Natural killer cell treated with Interleukin-12 subunit alpha and Interleukin-12 subunit beta and Interleukin-15 and Interleukin-18, amount 100 ng/mL, for 72 hours (primary cell): ENCODE measurements around the gene TBC1D21. TPM values are rescaled to one million over a fixed set of nuclear protein-coding genes. Genes with fewer than 3 reads are reported as not detected.

Experiments
- ATAC-seq, 2 donors: fragments of 150-1000 bp; cut with Tn5 transposase in 1 of 2; sonication (Bioruptor Pico), chemical (Tn5 transposase) in 1 of 2; 2 replicates each; pipeline ENCODE4 v1.10.0; 2021
- DNase-seq: peaks from one replicate; pipeline ENCODE4 v3.0.0; 2022; ENCODE audit warnings: low spot score
- H3K27ac Mint-ChIP-seq, 2 donors: 1 replicate in 1 of 2; 2 replicates in 1 of 2; pipeline ENCODE4 v1.8.0; 2022; ENCODE audit warnings: mixed read lengths in 2 of 2, mild to moderate bottlenecking in 1 of 2, moderate library complexity in 1 of 2
- H3K27me3 Mint-ChIP-seq, 2 donors: 1 replicate in 1 of 2; 2 replicates in 1 of 2; pipeline ENCODE4 v1.8.0; 2022; ENCODE audit warnings: mixed read lengths in 2 of 2
- H3K36me3 Mint-ChIP-seq: one replicate; pipeline ENCODE4 v1.8.0; 2022; ENCODE audit warnings: mixed read lengths
- H3K4me1 Mint-ChIP-seq, 2 donors: 1 replicate in 1 of 2; 2 replicates in 1 of 2; pipeline ENCODE4 v1.8.0; 2022; ENCODE audit warnings: low read depth in 2 of 2, mixed read lengths in 2 of 2, mild to moderate bottlenecking in 1 of 2
- H3K4me3 Mint-ChIP-seq: one replicate; pipeline ENCODE4 v1.8.0; 2022; ENCODE audit warnings: mixed read lengths
- H3K9me3 Mint-ChIP-seq: 2 replicates; pipeline ENCODE4 v1.8.0; 2022; ENCODE audit warnings: mixed read lengths
- total RNA-seq, 2 donors: library from RNA; stranded (reverse); gene quantifications; one replicate each; pipeline ENCODE4 v1.2.3, GENCODE V29; 2022

Gene TBC1D21
- total RNA-seq, 2 donors from 2014 or later: not detected

DNA sequence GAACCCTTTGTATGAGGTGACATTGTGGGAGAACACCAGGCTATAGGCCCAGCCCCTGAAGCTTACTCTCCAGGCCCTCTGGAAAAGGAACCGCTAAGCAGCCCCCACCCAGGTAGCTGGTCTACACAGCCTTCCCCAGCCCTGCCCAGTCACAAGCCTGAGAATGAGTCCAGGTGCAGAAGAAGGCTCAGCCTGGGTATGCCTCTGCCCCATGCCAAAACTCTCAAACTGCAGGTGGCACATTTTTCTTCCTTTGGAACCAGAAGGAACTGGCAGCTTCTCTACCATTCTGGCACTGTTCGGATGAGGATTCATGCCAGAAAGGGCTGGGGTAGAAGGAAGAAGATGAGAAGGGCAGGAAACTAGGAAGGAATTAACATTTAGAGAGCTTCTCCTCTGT, 23.7 kb upstream of the TBC1D21 start:
- H3K27me3 Mint-ChIP-seq: peaks cover 17 to 21% of the 10 kb centered on the region in 2 donors
- no peak for DNase-seq
- no peak for ATAC-seq
- no peaks in the 10 kb centered on the region for H3K9me3 Mint-ChIP-seq
- H3K4me3 Mint-ChIP-seq: no peak overlapping the region
- no peaks in the 10 kb centered on the region for H3K36me3 Mint-ChIP-seq
- H3K4me1 Mint-ChIP-seq: no peaks in the 10 kb centered on the region
- no peak overlapping the region for H3K27ac Mint-ChIP-seq

DNA sequence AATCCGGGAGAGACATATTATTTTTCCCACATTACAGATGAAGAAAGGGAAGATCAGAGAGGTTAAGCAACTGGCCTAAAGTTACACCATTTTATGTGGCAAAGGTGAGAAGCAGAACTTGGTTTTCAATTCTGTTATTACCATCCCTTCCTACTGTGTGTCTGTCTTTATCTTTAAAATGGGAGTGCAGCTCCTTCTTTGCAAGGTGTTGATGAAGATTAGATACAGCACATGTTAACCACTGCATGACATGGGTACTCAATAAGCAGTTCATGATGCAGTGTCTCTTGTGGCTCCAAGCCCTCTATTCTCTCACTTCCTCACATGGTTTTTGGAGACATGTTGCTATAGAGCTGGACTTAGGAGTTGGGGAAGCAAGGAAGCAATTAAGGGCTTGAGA, 23.1 kb upstream of the TBC1D21 start:
- ATAC-seq (no peak), DNase-seq (no peak)
- Mint-ChIP-seq H3K27me3 (peaks cover 22 to 23% of the 10 kb centered on the region in 2 donors), H3K4me3 (no peak overlapping the region), H3K36me3 (no peaks in the 10 kb centered on the region), H3K27ac (no peak overlapping the region), H3K4me1 (no peaks in the 10 kb centered on the region), H3K9me3 (no peaks in the 10 kb centered on the region)

- H3K4me1 Mint-ChIP-seq: no peaks in the 10 kb centered on the region
- no peaks in the 10 kb centered on the region for H3K9me3 Mint-ChIP-seq
- no peaks in the 10 kb centered on the region for H3K36me3 Mint-ChIP-seq
- ATAC-seq (no peak), DNase-seq (no peak)
- no peak overlapping the region for H3K27ac Mint-ChIP-seq
- no peak overlapping the region for H3K4me3 Mint-ChIP-seq
- H3K27me3 Mint-ChIP-seq: peaks cover 20 to 27% of the 10 kb centered on the region in 2 donors
These were observed 21.7 kb upstream of the TBC1D21 start for GRCh38 chr15:73851689-73852088.

GRCh38 chr15:73852507-73852906, 20.9 kb upstream of the TBC1D21 start:
- DNase-seq: no peak
- Mint-ChIP-seq H3K36me3 (no peaks in the 10 kb centered on the region), H3K9me3 (no peaks in the 10 kb centered on the region), H3K27ac (no peak overlapping the region), H3K27me3 (peaks cover 22 to 32% of the 10 kb centered on the region in 2 donors), H3K4me3 (no peak overlapping the region), H3K4me1 (no peaks in the 10 kb centered on the region)
- no peak for ATAC-seq

- H3K36me3 Mint-ChIP-seq: no peaks in the 10 kb centered on the region
- ATAC-seq: no peak
- peaks cover 24 to 43% of the 10 kb centered on the region in 2 donors for H3K27me3 Mint-ChIP-seq
- H3K4me3 Mint-ChIP-seq: no peak overlapping the region
- H3K9me3 Mint-ChIP-seq: no peaks in the 10 kb centered on the region
- no peak for DNase-seq
- H3K4me1 Mint-ChIP-seq: no peaks in the 10 kb centered on the region
- H3K27ac Mint-ChIP-seq: no peak overlapping the region
These were observed 19.1 kb upstream of the TBC1D21 start for GRCh38 chr15:73854265-73854664.

GRCh38 chr15:73856458-73857192, 16.7 kb upstream of the TBC1D21 start:
- H3K36me3 Mint-ChIP-seq: no peaks in the 10 kb centered on the region
- no peak overlapping the region for H3K4me3 Mint-ChIP-seq
- no peak for ATAC-seq
- no peak for DNase-seq
- H3K4me1 Mint-ChIP-seq: no peaks in the 10 kb centered on the region
- no peaks in the 10 kb centered on the region for H3K9me3 Mint-ChIP-seq
- H3K27me3 Mint-ChIP-seq: peaks cover 27 to 43% of the 10 kb centered on the region in 2 donors
- H3K27ac Mint-ChIP-seq: no peak overlapping the region

DNA sequence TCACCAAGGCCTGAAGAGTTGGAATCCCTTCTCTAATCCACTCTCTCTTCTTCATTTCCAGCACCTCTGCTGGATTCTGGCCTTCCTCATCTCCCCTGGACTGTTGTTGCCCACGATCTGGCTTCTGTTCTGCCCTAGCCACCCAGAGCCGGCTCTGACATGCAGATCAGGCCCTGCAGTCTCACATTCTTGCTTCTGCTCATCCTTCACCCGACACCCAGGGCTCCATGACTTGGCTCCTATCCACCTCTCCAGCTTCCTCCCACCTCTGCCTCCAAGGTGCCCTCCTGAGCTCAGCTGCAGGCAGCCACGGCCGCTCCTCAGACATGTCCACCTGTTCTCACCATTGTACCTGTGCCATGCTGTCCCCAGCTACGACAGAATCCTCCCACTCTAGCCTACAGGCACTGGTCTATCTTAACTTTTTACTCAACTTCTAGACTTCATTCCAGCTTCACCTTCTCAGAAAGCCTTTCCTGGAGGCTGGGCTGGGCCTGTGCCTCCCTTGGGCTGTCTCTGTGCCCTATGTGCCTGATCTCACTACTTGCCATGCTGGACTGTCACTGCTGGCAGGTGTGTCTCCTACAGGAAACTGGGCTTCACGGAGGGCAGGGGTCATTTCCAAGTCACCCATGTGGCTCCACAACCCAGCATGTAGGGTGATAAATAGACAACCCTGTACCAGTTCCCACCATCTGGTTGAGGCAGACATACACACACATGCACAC, 16.0 kb upstream of the TBC1D21 start:
- ATAC-seq (no peak), DNase-seq (no peak)
- Mint-ChIP-seq H3K4me1 (no peaks in the 10 kb centered on the region), H3K27me3 (peaks cover 29 to 45% of the 10 kb centered on the region in 2 donors), H3K27ac (no peak overlapping the region), H3K4me3 (no peak overlapping the region), H3K36me3 (no peaks in the 10 kb centered on the region), H3K9me3 (no peaks in the 10 kb centered on the region)

DNA sequence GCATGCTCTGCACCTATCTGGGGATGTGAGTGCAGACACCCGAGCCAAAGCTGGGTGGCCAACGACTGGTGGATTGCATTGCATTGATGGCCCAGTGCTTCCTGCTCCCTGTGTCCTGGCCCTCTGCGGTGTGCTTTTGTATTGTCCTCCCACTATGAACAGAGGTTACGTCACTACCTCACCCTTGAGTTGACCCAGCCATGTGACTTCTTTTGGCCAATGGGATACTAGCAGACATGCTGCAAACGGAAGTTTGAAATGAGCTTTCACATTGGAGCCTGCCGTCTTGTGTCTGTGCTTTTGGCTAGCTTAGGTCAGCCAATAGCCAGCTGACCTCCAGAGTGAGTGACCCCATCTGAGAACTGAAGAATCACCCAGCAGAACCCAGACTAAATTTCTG, 15.3 kb upstream of the TBC1D21 start:
- ATAC-seq: no peak
- DNase-seq: no peak
- Mint-ChIP-seq H3K4me1 (no peaks in the 10 kb centered on the region), H3K4me3 (no peak overlapping the region), H3K27me3 (peaks cover 27 to 45% of the 10 kb centered on the region in 2 donors), H3K27ac (no peak overlapping the region), H3K9me3 (no peaks in the 10 kb centered on the region), H3K36me3 (no peaks in the 10 kb centered on the region)

DNA sequence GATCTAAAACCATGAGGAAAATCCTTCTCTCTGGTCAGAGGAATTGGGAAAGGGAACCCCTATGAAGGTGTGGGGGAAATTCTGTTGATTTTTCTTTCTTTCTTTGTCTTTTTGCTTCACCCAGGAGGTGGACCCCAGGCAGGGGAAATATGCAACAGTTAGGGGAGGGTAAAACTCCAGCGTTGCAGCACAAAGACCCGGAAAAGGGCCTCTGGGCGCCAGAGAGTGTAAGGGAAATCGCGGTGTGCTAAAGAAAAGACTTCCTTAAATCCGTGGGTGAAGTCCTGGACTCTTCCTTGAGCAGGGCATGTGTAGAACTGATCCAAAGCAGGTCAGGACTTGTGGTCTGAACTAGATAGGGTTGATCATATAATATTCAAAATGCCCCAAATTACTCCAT, 11.1 kb upstream of the TBC1D21 start:
- Mint-ChIP-seq H3K27ac (no peak overlapping the region), H3K27me3 (peaks cover 36 to 58% of the 10 kb centered on the region in 2 donors), H3K4me1 (no peaks in the 10 kb centered on the region), H3K4me3 (no peak overlapping the region), H3K9me3 (no peaks in the 10 kb centered on the region), H3K36me3 (no peaks in the 10 kb centered on the region)
- ATAC-seq (no peak), DNase-seq (no peak)

DNA sequence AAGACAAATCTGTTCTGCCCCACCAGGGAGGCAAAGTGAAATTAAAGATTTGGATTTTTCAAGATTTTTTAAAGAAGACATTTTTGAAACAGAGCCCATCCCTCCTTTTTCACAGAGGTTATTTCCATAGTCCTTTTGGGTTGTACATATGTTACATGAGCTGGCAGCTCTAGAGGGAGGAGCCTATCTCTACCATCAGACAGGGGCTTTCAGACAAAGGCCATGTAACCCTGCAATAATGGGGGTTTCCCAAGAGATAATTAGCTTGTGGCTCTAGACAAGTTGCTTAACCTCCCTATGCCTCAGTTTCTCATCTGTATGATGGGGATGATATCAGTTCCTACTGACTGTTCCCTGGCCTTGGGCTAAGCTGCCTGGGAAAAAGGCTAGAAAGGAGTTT, 8.0 kb upstream of the TBC1D21 start:
- Mint-ChIP-seq H3K36me3 (no peaks in the 10 kb centered on the region), H3K27ac (no peak overlapping the region), H3K4me1 (no peaks in the 10 kb centered on the region), H3K9me3 (no peaks in the 10 kb centered on the region), H3K27me3 (peaks cover 33 to 51% of the 10 kb centered on the region in 2 donors), H3K4me3 (no peak overlapping the region)
- ATAC-seq (no peak), DNase-seq (no peak)

DNA sequence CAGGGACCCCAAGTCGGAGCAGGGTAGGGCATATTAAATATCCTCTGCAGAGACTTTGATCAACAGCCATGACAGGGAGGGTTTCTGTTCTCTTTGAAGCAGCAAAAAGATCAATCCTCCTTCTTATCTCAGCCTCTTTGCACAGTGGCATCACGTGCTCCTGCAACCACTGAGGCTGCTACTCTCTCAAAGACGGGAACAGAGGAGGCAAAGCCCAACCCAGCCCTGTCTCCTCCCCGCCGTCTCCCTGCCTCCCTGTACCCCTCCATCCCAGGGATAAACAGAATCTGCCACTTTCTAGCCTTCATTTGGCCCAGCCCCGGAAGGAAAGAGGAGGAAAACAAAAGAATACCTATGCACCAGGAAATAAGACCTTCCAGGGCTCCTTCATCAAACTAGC, 7.5 kb upstream of the TBC1D21 start:
- no peak overlapping the region for H3K27ac Mint-ChIP-seq
- H3K4me3 Mint-ChIP-seq: no peak overlapping the region
- no peaks in the 10 kb centered on the region for H3K36me3 Mint-ChIP-seq
- DNase-seq: no peak
- H3K27me3 Mint-ChIP-seq: peaks cover 34 to 55% of the 10 kb centered on the region in 2 donors
- H3K9me3 Mint-ChIP-seq: no peaks in the 10 kb centered on the region
- ATAC-seq: peak in 1 of 2 donors; percentile 16
- H3K4me1 Mint-ChIP-seq: no peaks in the 10 kb centered on the region

- Mint-ChIP-seq H3K4me3 (no peak overlapping the region), H3K9me3 (no peaks in the 10 kb centered on the region), H3K27me3 (peaks cover 38 to 55% of the 10 kb centered on the region in 2 donors), H3K27ac (no peak overlapping the region), H3K4me1 (no peaks in the 10 kb centered on the region), H3K36me3 (no peaks in the 10 kb centered on the region)
- ATAC-seq (no peak), DNase-seq (no peak)
These were observed 6.9 kb upstream of the TBC1D21 start for GRCh38 chr15:73866481-73866880.

DNA sequence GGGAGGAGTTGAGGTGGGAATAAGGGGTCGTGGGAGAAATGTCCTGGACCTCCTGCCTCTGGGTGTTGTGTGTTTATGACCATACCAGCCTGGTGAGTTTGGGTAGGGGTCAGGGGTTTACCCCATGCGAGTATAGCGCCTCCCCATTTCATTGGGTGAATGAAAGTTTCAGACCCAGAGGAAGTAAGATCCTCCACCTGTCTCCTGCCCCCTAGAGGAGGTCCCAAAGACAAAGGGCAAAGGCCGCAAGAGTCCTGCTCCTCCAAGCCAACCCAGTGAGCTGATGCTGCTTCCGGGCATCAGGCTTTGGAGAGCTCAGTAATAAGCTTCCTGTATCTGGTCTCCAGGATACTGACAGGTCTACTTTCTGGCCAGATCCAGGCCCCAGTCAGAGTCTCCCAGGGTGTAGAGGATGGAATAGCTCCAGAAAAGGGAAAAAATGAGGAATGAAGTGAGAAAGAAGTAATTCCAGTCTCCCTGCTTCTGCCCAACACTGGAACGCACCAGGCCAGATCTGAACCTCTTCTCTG, 6.4 kb upstream of the TBC1D21 start:
- no peak for ATAC-seq
- H3K9me3 Mint-ChIP-seq: no peaks in the 10 kb centered on the region
- H3K36me3 Mint-ChIP-seq: no peaks in the 10 kb centered on the region
- peaks cover 40 to 55% of the 10 kb centered on the region in 2 donors for H3K27me3 Mint-ChIP-seq
- no peak for DNase-seq
- no peak overlapping the region for H3K27ac Mint-ChIP-seq
- H3K4me3 Mint-ChIP-seq: no peak overlapping the region
- H3K4me1 Mint-ChIP-seq: no peaks in the 10 kb centered on the region

GRCh38 chr15:73867426-73867825, 5.9 kb upstream of the TBC1D21 start:
- DNase-seq: no peak
- peaks cover 41 to 50% of the 10 kb centered on the region in 2 donors for H3K27me3 Mint-ChIP-seq
- no peaks in the 10 kb centered on the region for H3K36me3 Mint-ChIP-seq
- H3K4me3 Mint-ChIP-seq: no peak overlapping the region
- H3K27ac Mint-ChIP-seq: no peak overlapping the region
- no peaks in the 10 kb centered on the region for H3K4me1 Mint-ChIP-seq
- H3K9me3 Mint-ChIP-seq: no peaks in the 10 kb centered on the region
- no peak for ATAC-seq
